Pancreas (tissue), 10 donors: ENCODE results near the gene WHRN. TPM values are rescaled to one million over a fixed set of nuclear protein-coding genes. Genes with fewer than 3 reads are reported as not detected.

ENCODE experiments used
- ATAC-seq, 4 donors: fragments of 200-7000 bp; cut with Tn5 transposase; one replicate each; pipeline versions ENCODE4 v1.8.0 to v1.9.1; 2020; ENCODE audit warnings: mild to moderate bottlenecking in 4 of 4, moderate library complexity in 4 of 4
- DNase-seq, 6 donors: peaks; one replicate each; pipeline ENCODE4 v3.0.0-alpha.2; 2020
- FAIRE-seq: peaks from 2 replicates; lab custom pipeline; 2012; peaks lifted over from hg19 to GRCh38; lab: Jason Lieb, UNC
- H3K27ac ChIP-seq, 4 donors: fragments of 200-600 bp; sonication (generic); 1 replicate in 3 of 4; 2 replicates in 1 of 4; pipeline versions ENCODE4 v1.5.0 to v1.8.0; 2020
- H3K27me3 ChIP-seq, 4 donors: fragments of 200-600 bp; one replicate each; pipeline ENCODE4 v1.8.0; 2021
- H3K36me3 ChIP-seq, 3 donors: fragments of 200-600 bp; sonication (generic) in 1 of 3; one replicate each; pipeline versions ENCODE4 v1.5.0 to v1.8.0; 2020 to 2021
- H3K4me1 ChIP-seq, 3 donors: fragments of 200-600 bp; one replicate each; pipeline ENCODE4 v1.8.0; 2021
- H3K4me3 ChIP-seq, 4 donors: fragments of 200-600 bp; sonication (generic) in 2 of 4; one replicate each; pipeline versions ENCODE4 v1.5.0 to v1.8.0; 2020 to 2021
- H3K9me3 ChIP-seq, 4 donors: fragments of 200-600 bp; one replicate each; pipeline ENCODE4 v1.8.0; 2021
- WGBS, 2 donors: extraction: QIAGEN DNeasy Blood & Tissue Kit; methylation state at CpG; one replicate each; pipeline ENCODE4 v1.1.7; 2013; 5-methylcytosine and 5-hydroxymethylcytosine counted together
- intact Hi-C, 3 donors: fragments of 100-400 bp; cut with DNase I; formaldehyde crosslinking; loops; one replicate each; pipeline versions ENCODE4 v1.11.1 to v1.14.2; 2022
- polyA plus RNA-seq, 2 donors: library from polyadenylated mRNA; stranded (reverse); fragments of 200-250 nt; gene quantifications; one replicate each; pipeline ENCODE4 v1.2.3, GENCODE V29; 2013
- total RNA-seq, 6 donors: library from RNA; stranded (reverse); fragmentation: NEBNext Ultra II Directional in 4 of 6; extraction: Animal tissue kit (Norgen Biotek cat#: 25700) in 4 of 6; gene quantifications; one replicate each; pipeline versions ENCODE4 v1.2.1 to v1.2.4, GENCODE V29; 2021 to 2023
- TF ChIP-seq, protein P1 (sequence below), 4 donors: fragments of 200-600 bp; sonication (generic) in 3 of 4; IDR thresholded peaks; one replicate each; pipeline versions ENCODE4 v1.5.0 to v1.8.0; 2021; ENCODE audit warnings: antibody characterized with exemption in 4 of 4
- donor health status: healthy with polysubstance abuse.
- donor health status: DM: no; HTN: no; CAD: no; lungs with moderate emphysema.
- donor health status: DM: no; HTN: no; CAD: no.
- donor health status: control.
- donor health status: control.
- donor health status: Bipolar disorder and iron deficiency.
- donor health status: DM: yes; HTN: yes; CAD: no.
- donor health status: DM: no; HTN: no; CAD: no.
- donor health status: DM: no; HTN: no; CAD: no.
- donor health status: DM: yes; HTN: yes; CAD: no.

WHRN gene
- total and polyA plus RNA-seq, 8 donors, result 6.7 to 32.2 (median 8.6) TPM

DNA sequence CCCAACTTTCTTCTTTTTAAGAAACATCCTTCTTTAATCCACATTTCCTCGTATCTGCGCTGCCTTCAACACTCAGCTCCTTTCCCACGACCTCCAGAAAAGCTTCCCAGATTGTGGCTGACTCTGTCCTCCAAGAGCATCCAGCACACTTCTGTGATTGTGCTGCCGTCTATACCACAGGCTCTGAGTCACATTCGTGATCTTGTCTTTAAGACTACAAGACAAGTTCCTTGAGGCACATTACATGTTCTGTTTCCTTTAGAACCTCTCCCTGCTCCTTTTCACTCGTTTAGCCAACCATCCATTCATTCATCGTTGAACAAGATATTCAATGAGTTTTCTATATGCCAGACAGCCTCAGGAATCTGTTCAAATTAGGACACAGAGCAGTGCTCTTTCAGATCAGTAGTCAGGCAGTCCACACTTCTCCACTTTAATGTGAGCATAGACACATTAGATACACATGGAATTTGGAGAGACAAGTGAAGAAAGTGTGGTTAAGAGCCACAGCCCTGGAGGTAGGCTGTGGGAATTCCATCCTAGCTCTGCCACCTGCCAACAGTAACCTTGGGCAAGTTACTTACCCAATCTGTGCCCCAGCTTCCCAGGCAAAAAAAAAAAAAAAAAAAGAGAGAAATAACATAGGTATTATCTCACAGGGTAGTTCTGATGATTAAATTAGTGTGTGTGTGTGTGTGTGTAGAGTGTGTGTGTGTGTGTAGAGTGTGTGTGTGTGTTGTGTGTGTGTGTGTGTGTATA, 18.9 kb downstream of the WHRN start:
- ATAC-seq, result peak; percentile 67 to 83 (median 76)
- intact Hi-C loops, result no loop called here

DNA sequence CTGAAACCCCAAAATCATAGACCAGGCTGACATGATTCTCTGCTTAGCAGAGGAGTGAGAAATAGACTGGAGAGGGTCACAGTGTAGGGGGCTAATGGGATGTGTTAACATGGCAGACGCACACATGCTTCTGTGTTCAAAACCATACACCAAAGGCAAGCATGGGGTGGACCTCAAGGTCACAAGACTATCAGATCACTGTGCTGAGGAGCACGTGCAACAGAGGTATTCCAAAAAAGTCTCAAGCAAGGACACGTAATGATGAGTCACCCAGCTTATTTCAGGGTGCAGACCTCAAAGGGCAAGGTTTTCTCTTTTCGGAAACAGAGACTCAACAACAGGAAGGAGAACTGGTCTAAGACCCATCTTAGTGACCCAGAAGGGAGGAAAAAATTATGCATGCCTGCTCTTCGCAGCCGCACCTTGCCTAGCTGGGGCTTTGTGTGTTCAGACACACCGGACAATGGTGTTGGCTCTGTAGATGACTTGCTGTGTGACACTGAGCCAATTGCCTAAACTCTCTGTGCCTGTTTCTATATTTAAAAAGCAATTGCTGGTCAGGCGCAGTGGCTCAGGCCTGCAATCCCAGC, 20.3 kb downstream of the WHRN start:
- H3K27me3 ChIP-seq, result no peaks in the 10 kb centered on the region
- TF ChIP-seq, protein P1, sequence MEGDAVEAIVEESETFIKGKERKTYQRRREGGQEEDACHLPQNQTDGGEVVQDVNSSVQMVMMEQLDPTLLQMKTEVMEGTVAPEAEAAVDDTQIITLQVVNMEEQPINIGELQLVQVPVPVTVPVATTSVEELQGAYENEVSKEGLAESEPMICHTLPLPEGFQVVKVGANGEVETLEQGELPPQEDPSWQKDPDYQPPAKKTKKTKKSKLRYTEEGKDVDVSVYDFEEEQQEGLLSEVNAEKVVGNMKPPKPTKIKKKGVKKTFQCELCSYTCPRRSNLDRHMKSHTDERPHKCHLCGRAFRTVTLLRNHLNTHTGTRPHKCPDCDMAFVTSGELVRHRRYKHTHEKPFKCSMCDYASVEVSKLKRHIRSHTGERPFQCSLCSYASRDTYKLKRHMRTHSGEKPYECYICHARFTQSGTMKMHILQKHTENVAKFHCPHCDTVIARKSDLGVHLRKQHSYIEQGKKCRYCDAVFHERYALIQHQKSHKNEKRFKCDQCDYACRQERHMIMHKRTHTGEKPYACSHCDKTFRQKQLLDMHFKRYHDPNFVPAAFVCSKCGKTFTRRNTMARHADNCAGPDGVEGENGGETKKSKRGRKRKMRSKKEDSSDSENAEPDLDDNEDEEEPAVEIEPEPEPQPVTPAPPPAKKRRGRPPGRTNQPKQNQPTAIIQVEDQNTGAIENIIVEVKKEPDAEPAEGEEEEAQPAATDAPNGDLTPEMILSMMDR (IDR thresholded peaks at IDR 0.05), result no peak
- no peak overlapping the region for H3K4me3 ChIP-seq
- intact Hi-C loops, result no loop called here
- H3K9me3 ChIP-seq, result no peaks in the 10 kb centered on the region
- ATAC-seq, result no peak
- no peaks in the 10 kb centered on the region for H3K36me3 ChIP-seq
- FAIRE-seq, result no peak
- no peaks in the 10 kb centered on the region for H3K4me1 ChIP-seq
- 83 to 92% methylated on average over 8 of the region's 8 CpGs for WGBS, 2 donors
- no peak overlapping the region for H3K27ac ChIP-seq
- DNase-seq, result no peak

More for the DNA sequence above, 18.9 kb downstream of the WHRN start:
- H3K4me1 ChIP-seq, result no peaks in the 10 kb centered on the region
- H3K4me3 ChIP-seq, result no peak overlapping the region
- FAIRE-seq (no peak), DNase-seq (peak in 1 of 6 donors; percentile 28)
- WGBS, 2 donors, result 43 to 47% methylated on average over 7 of the region's 7 CpGs
- H3K27ac ChIP-seq, result no peak overlapping the region
- TF ChIP-seq, protein P1 (IDR thresholded peaks at IDR 0.05), result no peak
- H3K36me3 ChIP-seq, result no peaks in the 10 kb centered on the region
- H3K9me3 ChIP-seq, result no peaks in the 10 kb centered on the region
- H3K27me3 ChIP-seq, result no peaks in the 10 kb centered on the region

DNA sequence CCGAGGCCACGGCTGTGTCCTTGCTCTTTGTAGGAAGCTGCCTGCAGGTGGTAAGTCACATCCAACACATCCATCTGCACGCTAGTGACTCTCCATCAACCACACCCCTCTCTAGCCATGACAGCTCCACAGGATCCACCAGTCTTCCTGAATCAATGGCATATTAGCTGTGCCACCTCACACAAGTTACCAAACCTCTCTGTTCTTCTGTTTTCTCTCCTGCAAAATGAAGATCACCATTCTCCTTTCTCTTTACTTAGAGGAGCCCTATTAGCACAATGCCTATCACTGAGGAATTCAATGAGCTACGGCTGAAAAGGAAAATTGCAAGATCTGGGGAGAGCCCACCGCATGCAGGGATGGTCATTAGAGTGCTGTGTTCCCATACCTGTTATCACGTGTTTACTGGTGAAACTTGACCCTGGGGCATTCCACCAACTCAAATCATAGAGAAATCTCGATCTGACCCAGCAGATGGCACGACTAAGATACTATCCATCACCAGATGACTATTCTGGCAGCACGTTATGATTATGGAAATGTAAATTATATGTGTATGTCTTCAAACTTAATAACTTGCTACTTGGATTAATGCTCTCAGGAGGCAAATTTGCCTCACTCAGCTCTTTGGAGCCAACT, 20.9 kb downstream of the WHRN start:
- no peak for DNase-seq
- intact Hi-C loops, result no loop called here

DNA sequence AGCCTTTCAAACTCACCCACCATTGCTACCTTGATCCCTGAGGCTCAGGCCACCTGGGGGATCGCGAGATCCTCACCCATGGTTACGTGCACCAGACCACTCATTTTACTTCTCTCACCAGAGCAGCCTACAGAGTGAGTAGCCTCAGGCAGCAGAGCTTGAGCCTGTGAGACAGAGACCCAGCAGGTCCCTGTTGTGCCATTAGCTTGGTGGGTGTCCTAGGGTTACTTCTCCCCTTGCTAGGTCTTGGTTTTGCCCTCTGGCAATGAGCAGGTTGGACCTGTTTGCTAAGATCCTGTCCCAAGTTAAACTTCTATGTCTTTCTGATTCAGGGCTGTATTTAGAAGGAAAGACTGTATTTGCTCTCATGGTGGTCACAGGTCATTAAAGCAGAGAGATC, 21.8 kb downstream of the WHRN start:
- H3K4me3 ChIP-seq, result no peak overlapping the region
- H3K36me3 ChIP-seq, result no peaks in the 10 kb centered on the region
- no peaks in the 10 kb centered on the region for H3K9me3 ChIP-seq
- FAIRE-seq (no peak), DNase-seq (no peak), ATAC-seq (no peak)
- no peaks in the 10 kb centered on the region for H3K4me1 ChIP-seq
- intact Hi-C loops, result no loop called here
- TF ChIP-seq, protein P1 (IDR thresholded peaks at IDR 0.05), result no peak
- 97 to 99% methylated on average over 3 of the region's 3 CpGs for WGBS, 2 donors
- H3K27ac ChIP-seq, result no peak overlapping the region
- H3K27me3 ChIP-seq, result no peaks in the 10 kb centered on the region

More for the DNA sequence above, 20.9 kb downstream of the WHRN start:
- ATAC-seq (no peak), FAIRE-seq (no peak)
- Histone ChIP-seq H3K9me3 (no peaks in the 10 kb centered on the region), H3K4me1 (no peaks in the 10 kb centered on the region), H3K36me3 (no peaks in the 10 kb centered on the region), H3K4me3 (no peak overlapping the region), H3K27me3 (no peaks in the 10 kb centered on the region), H3K27ac (no peak overlapping the region)
- WGBS, 2 donors, result 53 to 54% methylated on average over 9 of the region's 9 CpGs
- TF ChIP-seq, protein P1 (IDR thresholded peaks at IDR 0.05), result no peak
